ENCODE results near the gene SLC39A10. TPM values are rescaled to one million over a fixed set of nuclear protein-coding genes. Genes with fewer than 3 reads are reported as not detected.
"Not testable (repeated sequence)": the region's sequence is repeated elsewhere in the genome, so short reads cannot be mapped to it uniquely, and the experiment has no call there.

SLC39A10 gene
- total and polyA plus RNA-seq, 9 donors = 9.1 to 33.5 (median 26.4) TPM

DNA sequence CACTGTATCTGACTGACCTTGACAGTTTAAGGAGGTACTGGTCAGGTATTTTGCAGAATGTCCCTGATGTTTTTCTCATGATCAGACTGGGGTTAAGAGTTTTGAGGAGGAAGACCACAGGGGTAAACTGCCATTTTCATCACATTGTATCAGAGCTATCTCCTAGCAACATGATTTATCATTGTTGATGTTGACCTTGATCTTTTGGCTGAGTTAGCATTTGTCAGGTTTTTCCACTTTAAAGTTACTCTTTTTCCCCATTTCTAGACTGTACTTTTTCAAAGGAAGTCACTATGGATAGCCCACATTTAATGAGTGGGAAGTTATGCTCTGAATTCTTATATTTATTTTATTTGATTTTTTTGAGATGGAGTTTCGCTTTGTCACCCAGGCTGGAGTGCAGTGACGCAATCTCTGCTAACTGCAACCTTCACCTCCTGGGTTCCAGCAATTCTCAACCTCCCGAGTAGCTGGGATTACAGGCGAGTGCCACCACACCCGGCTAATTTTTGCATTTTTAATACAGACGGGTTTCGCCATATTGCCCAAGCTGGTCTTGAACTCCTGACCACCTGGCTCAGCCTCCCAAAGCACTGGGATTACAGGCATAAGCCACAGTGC lies 17.7 kb upstream of the SLC39A10 start:
- DNase-seq = no peak
- no peaks in the 10 kb centered on the region for H3K27me3 ChIP-seq
- no peak for TF ChIP-seq EP300 (IDR thresholded peaks at IDR 0.05)
- TF ChIP-seq, protein P1, sequence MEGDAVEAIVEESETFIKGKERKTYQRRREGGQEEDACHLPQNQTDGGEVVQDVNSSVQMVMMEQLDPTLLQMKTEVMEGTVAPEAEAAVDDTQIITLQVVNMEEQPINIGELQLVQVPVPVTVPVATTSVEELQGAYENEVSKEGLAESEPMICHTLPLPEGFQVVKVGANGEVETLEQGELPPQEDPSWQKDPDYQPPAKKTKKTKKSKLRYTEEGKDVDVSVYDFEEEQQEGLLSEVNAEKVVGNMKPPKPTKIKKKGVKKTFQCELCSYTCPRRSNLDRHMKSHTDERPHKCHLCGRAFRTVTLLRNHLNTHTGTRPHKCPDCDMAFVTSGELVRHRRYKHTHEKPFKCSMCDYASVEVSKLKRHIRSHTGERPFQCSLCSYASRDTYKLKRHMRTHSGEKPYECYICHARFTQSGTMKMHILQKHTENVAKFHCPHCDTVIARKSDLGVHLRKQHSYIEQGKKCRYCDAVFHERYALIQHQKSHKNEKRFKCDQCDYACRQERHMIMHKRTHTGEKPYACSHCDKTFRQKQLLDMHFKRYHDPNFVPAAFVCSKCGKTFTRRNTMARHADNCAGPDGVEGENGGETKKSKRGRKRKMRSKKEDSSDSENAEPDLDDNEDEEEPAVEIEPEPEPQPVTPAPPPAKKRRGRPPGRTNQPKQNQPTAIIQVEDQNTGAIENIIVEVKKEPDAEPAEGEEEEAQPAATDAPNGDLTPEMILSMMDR (IDR thresholded peaks at IDR 0.05) = no peak
- no peak for TF ChIP-seq POLR2A (IDR thresholded peaks at IDR 0.05)
- WGBS, 3 donors = 94 to 96% (median 95%) methylated on average over 7 of the region's 7 CpGs
- no peak overlapping the region for H3K4me3 ChIP-seq
- H3K27ac ChIP-seq = no peak overlapping the region
- H3K36me3 ChIP-seq = no peaks in the 10 kb centered on the region
- H3K9me3 ChIP-seq = no peaks in the 10 kb centered on the region
- no peaks in the 10 kb centered on the region for H3K4me1 ChIP-seq (ENCODE audit: insufficient read depth)
- intact Hi-C loops (cut with DNase I) = no loop called here

DNA sequence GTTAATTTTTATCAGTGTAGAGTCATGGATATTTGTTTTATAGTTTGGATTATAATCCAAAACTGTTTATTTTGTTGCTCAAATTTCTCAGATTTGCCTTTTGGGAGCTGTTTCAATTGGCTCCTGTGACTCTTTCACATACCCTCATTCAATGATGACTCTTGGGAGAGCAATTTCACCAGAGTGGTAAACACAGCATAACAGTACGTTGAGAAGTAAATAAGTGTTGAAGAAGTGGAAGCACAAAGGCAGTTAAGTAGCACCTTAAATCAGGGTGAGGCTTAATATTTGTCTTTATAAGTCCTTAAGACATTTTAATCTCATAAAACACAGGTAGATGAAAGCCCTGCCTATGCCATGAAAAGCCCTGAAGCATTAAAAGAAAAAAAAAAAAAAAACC lies 17.1 kb upstream of the SLC39A10 start:
- intact Hi-C loops (cut with DNase I) = no loop called here
- Histone ChIP-seq H3K9me3 (no peaks in the 10 kb centered on the region), H3K27me3 (no peaks in the 10 kb centered on the region), H3K4me3 (no peak overlapping the region), H3K36me3 (no peaks in the 10 kb centered on the region), H3K27ac (no peak overlapping the region), H3K4me1 (ENCODE audit: insufficient read depth) (no peaks in the 10 kb centered on the region)
- no peak for DNase-seq
- 48 to 67% (median 62%) methylated on average over 1 of the region's 1 CpG for WGBS, 3 donors
- TF ChIP-seq EP300 (IDR thresholded peaks at IDR 0.05) (no peak), POLR2A (IDR thresholded peaks at IDR 0.05) (no peak)
- TF ChIP-seq, protein P1 (IDR thresholded peaks at IDR 0.05) = no peak

DNA sequence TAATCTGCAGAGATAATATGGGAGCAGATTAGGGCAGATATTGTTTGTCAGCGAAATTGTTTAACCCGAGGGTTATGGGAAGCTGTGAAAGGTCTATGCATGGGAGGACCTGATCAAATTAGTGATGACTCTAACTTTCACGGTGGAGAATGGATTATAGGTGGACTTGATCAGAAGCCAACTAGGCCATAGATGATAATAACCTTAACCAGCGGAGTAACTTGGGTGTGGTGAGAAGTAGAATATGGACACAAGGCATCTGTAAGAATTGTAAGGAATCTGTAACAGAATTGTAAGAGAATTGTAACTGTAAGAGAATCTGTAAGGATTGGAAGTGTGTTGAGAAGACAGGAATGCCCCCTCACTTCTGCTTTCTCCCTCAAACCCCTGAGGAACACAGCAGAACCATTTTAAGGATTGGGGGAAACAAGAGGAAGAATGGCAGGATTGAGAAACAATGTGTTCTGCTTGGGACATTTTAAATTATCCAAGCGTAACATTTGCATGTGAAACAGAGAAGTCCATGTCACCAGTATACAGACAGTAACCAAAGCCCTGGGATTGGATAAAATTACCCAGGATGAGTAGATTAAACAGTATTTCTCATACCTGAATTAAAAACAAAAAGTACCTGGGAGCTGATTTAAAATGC lies 14.9 kb upstream of the SLC39A10 start:
- H3K27me3 ChIP-seq = no peaks in the 10 kb centered on the region
- TF ChIP-seq POLR2A (IDR thresholded peaks at IDR 0.05) = no peak
- WGBS, 3 donors = 78 to 88% (median 87%) methylated on average over 5 of the region's 5 CpGs
- H3K9me3 ChIP-seq = no peaks in the 10 kb centered on the region
- no peak overlapping the region for H3K4me3 ChIP-seq
- no peaks in the 10 kb centered on the region for H3K36me3 ChIP-seq
- no peak for DNase-seq
- no peaks in the 10 kb centered on the region for H3K4me1 ChIP-seq (ENCODE audit: insufficient read depth)
- H3K27ac ChIP-seq = no peak overlapping the region
- intact Hi-C loops (cut with DNase I) = no loop called here

DNA sequence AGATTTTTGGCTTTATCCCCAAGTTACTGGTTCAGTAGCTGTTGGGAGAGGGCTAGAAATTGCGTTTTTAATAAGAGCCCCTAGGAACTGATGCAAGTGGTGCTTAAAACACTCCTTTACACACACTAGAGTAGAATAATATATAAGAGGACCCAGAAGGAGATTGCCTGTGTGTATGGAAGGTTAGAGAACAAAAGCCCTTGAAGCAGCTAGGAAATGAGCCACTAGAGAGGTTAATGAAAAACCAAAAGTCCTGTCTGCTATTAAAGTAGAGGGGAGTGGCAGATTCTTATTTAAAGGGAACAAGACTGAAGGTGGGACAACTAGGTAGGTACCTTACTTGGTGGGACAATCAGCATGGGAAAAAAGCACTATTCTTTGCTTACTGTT lies 14.4 kb upstream of the SLC39A10 start:
- no peak overlapping the region for H3K4me3 ChIP-seq
- 88 to 90% (median 90%) methylated on average over 1 of the region's 1 CpG for WGBS, 3 donors

DNA sequence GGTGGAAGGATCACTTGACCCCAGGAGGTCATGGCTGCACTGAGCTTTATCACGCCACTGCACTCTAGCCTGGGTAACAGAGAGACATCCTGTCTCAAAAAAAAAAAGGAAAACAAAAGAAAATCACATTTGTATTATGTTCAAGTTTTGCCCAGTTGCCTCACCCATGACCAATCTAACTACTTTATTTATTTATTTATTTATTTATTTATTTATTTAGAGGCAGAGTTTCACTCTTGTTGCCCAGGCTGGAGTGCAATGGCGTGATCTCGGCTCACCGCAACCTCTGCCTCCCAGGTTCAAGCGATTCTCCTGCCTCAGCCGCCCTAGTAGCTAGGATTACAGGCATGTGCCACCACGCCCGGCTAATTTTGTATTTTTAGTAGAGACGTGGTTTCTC lies 12.3 kb upstream of the SLC39A10 start:
- 94 to 97% (median 96%) methylated on average over 9 of the region's 9 CpGs for WGBS, 3 donors
- DNase-seq; intact Hi-C loops (cut with DNase I); H3K9me3 ChIP-seq; H3K4me1 ChIP-seq (ENCODE audit: insufficient read depth); H3K27me3 ChIP-seq; H3K27ac ChIP-seq; H3K36me3 ChIP-seq; H3K4me3 ChIP-seq: not testable (repeated sequence)

More for the DNA sequence above, 14.4 kb upstream of the SLC39A10 start:
- Histone ChIP-seq H3K9me3 (no peaks in the 10 kb centered on the region), H3K27me3 (no peaks in the 10 kb centered on the region), H3K27ac (no peak overlapping the region), H3K36me3 (no peaks in the 10 kb centered on the region), H3K4me1 (ENCODE audit: insufficient read depth) (no peaks in the 10 kb centered on the region)
- no peak for DNase-seq
- no peak for TF ChIP-seq EP300 (IDR thresholded peaks at IDR 0.05)
- TF ChIP-seq, protein P1 (IDR thresholded peaks at IDR 0.05) = no peak
- no peak for TF ChIP-seq POLR2A (IDR thresholded peaks at IDR 0.05)
- intact Hi-C loops (cut with DNase I) = no loop called here

Data from ovary (tissue), 9 donors.